B cell (primary cell): ENCODE measurements around the gene NSFL1C. TPM values are rescaled to one million over a fixed set of nuclear protein-coding genes. Genes with fewer than 3 reads are reported as not detected.

Experiments
- ATAC-seq: fragments of 200-7000 bp; cut with Tn5 transposase; one replicate; pipeline ENCODE4 v1.10.0; 2021; ENCODE audit warnings: low read depth, mild to moderate bottlenecking, moderate number of reproducible peaks, moderate library complexity
- CTCF ChIA-PET: fragments of 350-600 bp; sonication (Branson Sonifier 250); formaldehyde crosslinking; loops from one replicate; lab custom pipeline; 2021; ENCODE audit warnings: antibody characterized with exemption, inconsistent platforms; lab: Charles Lee
- POLR2A ChIA-PET: fragments of 350-600 bp; sonication (Branson Sonifier 250); formaldehyde crosslinking; loops from one replicate; lab custom pipeline; 2021; ENCODE audit warnings: antibody characterized with exemption; lab: Charles Lee
- DNase-seq: peaks from one replicate; pipeline ENCODE4 v3.0.0; 2013
- H2AFZ ChIP-seq: 2 replicates; pipeline ENCODE4 v1.6.1; 2012; ENCODE audit warnings: mild to moderate bottlenecking, low read depth, low read length; ENCODE audit not compliant: insufficient read depth, poor library complexity, severe bottlenecking
- H3K27ac ChIP-seq, 2 donors: 1 replicate in 1 of 2; 2 replicates in 1 of 2; pipeline ENCODE4 v1.5.1; 2012 to 2013; ENCODE audit warnings: low read length in 2 of 2, mild to moderate bottlenecking in 2 of 2, moderate library complexity in 1 of 2
- H3K27me3 ChIP-seq, 4 experiments: fragments of 200-600 bp in 1 of 4; sonication (generic) in 1 of 4; replicated peaks in 1 of 4; 1 replicate in 2 of 4; 2 replicates in 2 of 4; pipeline versions ENCODE4 v1.6.1 to v1.7.0; 2013 to 2016; ENCODE audit warnings: low read length in 3 of 4, mild to moderate bottlenecking in 2 of 4, mixed read lengths in 1 of 4, moderate library complexity in 1 of 4; ENCODE audit not compliant: insufficient read depth in 4 of 4, control insufficient read depth in 3 of 4; ENCODE audit errors: control extremely low read depth in 1 of 4
- H3K36me3 ChIP-seq, 2 experiments: replicated peaks in 1 of 2; 1 replicate in 1 of 2; 2 replicates in 1 of 2; pipeline versions ENCODE4 v1.6.1 to v1.7.1; 2013; ENCODE audit warnings: low read length in 1 of 2; ENCODE audit not compliant: insufficient read depth in 2 of 2, control insufficient read depth in 1 of 2; ENCODE audit errors: control extremely low read depth in 1 of 2, extremely low read depth in 1 of 2
- H3K4me1 ChIP-seq, 2 donors: fragments of 200-600 bp in 1 of 2; sonication (generic) in 1 of 2; 1 replicate in 1 of 2; 2 replicates in 1 of 2; pipeline versions ENCODE4 v1.5.1 to v1.6.1; 2013 to 2017; ENCODE audit warnings: low read length in 2 of 2; ENCODE audit not compliant: control insufficient read depth in 2 of 2, insufficient read depth in 2 of 2
- H3K4me2 ChIP-seq: replicated peaks from 2 replicates; pipeline ENCODE3; 2012; ENCODE audit warnings: mild to moderate bottlenecking, low read depth, low read length; ENCODE audit not compliant: poor library complexity, severe bottlenecking
- H3K4me3 ChIP-seq, 5 experiments: fragments of 200-600 bp in 1 of 5; sonication (generic) in 1 of 5; 1 replicate in 3 of 5; 2 replicates in 2 of 5; pipeline versions ENCODE4 v1.5.1 to v1.7.0; 2011 to 2016; ENCODE audit warnings: low read length in 4 of 5, mild to moderate bottlenecking in 4 of 5, low read depth in 2 of 5, control low read depth in 1 of 5, moderate library complexity in 1 of 5; ENCODE audit not compliant: insufficient read depth in 1 of 5; ENCODE audit errors: control extremely low read depth in 1 of 5, extremely low read depth in 1 of 5
- H3K79me2 ChIP-seq: fragments of 200-600 bp; sonication (generic); one replicate; pipeline ENCODE4 v1.6.0; 2016; ENCODE audit warnings: low read length; ENCODE audit not compliant: control insufficient read depth, insufficient read depth
- H3K9ac ChIP-seq: fragments of 200-600 bp; sonication (generic); 2 replicates; pipeline ENCODE4 v1.6.1; 2017; ENCODE audit warnings: mild to moderate bottlenecking, low read length, moderate library complexity
- H3K9me3 ChIP-seq, 3 donors: one replicate each; pipeline versions ENCODE4 v1.6.1 to v1.7.1; 2013; ENCODE audit warnings: low read length in 2 of 3; ENCODE audit not compliant: control insufficient read depth in 2 of 3, insufficient read depth in 1 of 3; ENCODE audit errors: control extremely low read depth in 1 of 3
- H4K20me1 ChIP-seq: 2 replicates; pipeline ENCODE4 v1.6.0; 2012; ENCODE audit warnings: mild to moderate bottlenecking, low read length; ENCODE audit not compliant: insufficient read depth, control insufficient read depth, poor library complexity, severe bottlenecking
- H3K27ac Mint-ChIP-seq: one replicate; pipeline ENCODE4 v1.8.0; 2021; ENCODE audit warnings: mixed read lengths
- H3K27me3 Mint-ChIP-seq: one replicate; pipeline ENCODE4 v1.8.0; 2021; ENCODE audit warnings: mixed read lengths
- H3K4me1 Mint-ChIP-seq: one replicate; pipeline ENCODE4 v1.8.0; 2021; ENCODE audit warnings: mixed read lengths
- H3K4me3 Mint-ChIP-seq: one replicate; pipeline ENCODE4 v1.8.0; 2021; ENCODE audit warnings: mixed read lengths
- H3K9me3 Mint-ChIP-seq: one replicate; pipeline ENCODE4 v1.8.0; 2022; ENCODE audit warnings: mixed read lengths; ENCODE audit not compliant: insufficient read depth
- EZH2 ChIP-seq: IDR thresholded peaks from 2 replicates; pipeline ENCODE4 v1.6.1; 2012; ENCODE audit warnings: borderline replicate concordance, low read depth, mild to moderate bottlenecking, moderate library complexity, low read length; ENCODE audit not compliant: insufficient read depth, poor library complexity, severe bottlenecking
- WGBS: methylation state at CpG from one replicate; pipeline ENCODE4 v1.1.5; 2013; ENCODE audit warnings: missing lambda C conversion rate; ENCODE audit not compliant: insufficient coverage; 5-methylcytosine and 5-hydroxymethylcytosine counted together
- intact Hi-C: fragments of 100-400 bp; cut with micrococcal nuclease; formaldehyde crosslinking; loops from one replicate; pipeline ENCODE4 v1.10.0; 2022
- polyA plus RNA-seq: library from polyadenylated mRNA; depleted of rRNA; stranded (reverse); fragments of >200 nt; gene quantifications from 2 replicates; pipeline ENCODE4 v1.2.3, GENCODE V29; 2012
- total RNA-seq, 2 donors: library from RNA; stranded (reverse); fragments of 120-200 nt in 1 of 2; gene quantifications; 1 replicate in 1 of 2; 2 replicates in 1 of 2; pipeline versions ENCODE4 v1.2.3 to v1.2.4, GENCODE V29; 2013 to 2022
- TF ChIP-seq, protein P1 (sequence below): fragments of 200-600 bp; IDR thresholded peaks from one replicate; pipeline ENCODE4 v1.8.0; 2022; ENCODE audit warnings: antibody characterized with exemption, mild to moderate bottlenecking

Gene NSFL1C
- total and polyA plus RNA-seq, 2 donors (not counting 1 experiment from before 2014, with no cell fraction given), result 24.1 to 80.3 TPM

GRCh38 chr20:1434571-1435336 is 31.9 kb downstream of the NSFL1C start:
- no peaks in the 10 kb centered on the region for H3K79me2 ChIP-seq
- TF ChIP-seq, protein P1, sequence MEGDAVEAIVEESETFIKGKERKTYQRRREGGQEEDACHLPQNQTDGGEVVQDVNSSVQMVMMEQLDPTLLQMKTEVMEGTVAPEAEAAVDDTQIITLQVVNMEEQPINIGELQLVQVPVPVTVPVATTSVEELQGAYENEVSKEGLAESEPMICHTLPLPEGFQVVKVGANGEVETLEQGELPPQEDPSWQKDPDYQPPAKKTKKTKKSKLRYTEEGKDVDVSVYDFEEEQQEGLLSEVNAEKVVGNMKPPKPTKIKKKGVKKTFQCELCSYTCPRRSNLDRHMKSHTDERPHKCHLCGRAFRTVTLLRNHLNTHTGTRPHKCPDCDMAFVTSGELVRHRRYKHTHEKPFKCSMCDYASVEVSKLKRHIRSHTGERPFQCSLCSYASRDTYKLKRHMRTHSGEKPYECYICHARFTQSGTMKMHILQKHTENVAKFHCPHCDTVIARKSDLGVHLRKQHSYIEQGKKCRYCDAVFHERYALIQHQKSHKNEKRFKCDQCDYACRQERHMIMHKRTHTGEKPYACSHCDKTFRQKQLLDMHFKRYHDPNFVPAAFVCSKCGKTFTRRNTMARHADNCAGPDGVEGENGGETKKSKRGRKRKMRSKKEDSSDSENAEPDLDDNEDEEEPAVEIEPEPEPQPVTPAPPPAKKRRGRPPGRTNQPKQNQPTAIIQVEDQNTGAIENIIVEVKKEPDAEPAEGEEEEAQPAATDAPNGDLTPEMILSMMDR, result no peak
- no peak for TF ChIP-seq EZH2
- peaks cover 3% of the 10 kb centered on the region for H3K27me3 Mint-ChIP-seq
- intact Hi-C loops, result loop anchor here (1.0 to 5.0 kb wide), 3 partner anchors 41 to 109 kb away; partner anchors contain the start of gene FKBP1A
- no peaks in the 10 kb centered on the region for H3K9me3 ChIP-seq
- no peaks in the 10 kb centered on the region for H4K20me1 ChIP-seq
- H3K27ac Mint-ChIP-seq, result peak overlapping the region; percentile 83
- H3K4me2 ChIP-seq, result peak overlapping the region; percentile 49
- H3K4me3 ChIP-seq, result peak overlapping the region in 1 of 5 experiments; percentile 37
- H3K27ac ChIP-seq, result no peak overlapping the region
- peaks cover 47% of the 10 kb centered on the region for H3K4me1 Mint-ChIP-seq
- no peak overlapping the region for H3K9ac ChIP-seq
- peaks cover 23% of the 10 kb centered on the region in 2 donors for H3K4me1 ChIP-seq
- no peak overlapping the region for H2AFZ ChIP-seq
- DNase-seq (peak; percentile 83), ATAC-seq (peak; percentile 82)
- no peaks in the 10 kb centered on the region for H3K9me3 Mint-ChIP-seq
- no CpG with 5 or more reads among the region's 2 CpGs for WGBS
- H3K27me3 ChIP-seq, result no peaks in the 10 kb centered on the region
- peak overlapping the region; percentile 61 for H3K4me3 Mint-ChIP-seq
- peaks cover 0 to 1% of the 10 kb centered on the region in 2 experiments for H3K36me3 ChIP-seq
- CTCF ChIA-PET, result interaction anchor here (0.9 to 7.2 kb wide), 13 partner anchors 10 to 122 kb away, joined by 3 to 74 read pairs (median 6); partner anchors contain the start of genes FKBP1A and NSFL1C
- POLR2A ChIA-PET, result interaction anchor here (1.4 kb wide), 1 partner anchor 35 kb away, joined by 3 read pairs; no protein-coding TSS in a partner anchor

DNA sequence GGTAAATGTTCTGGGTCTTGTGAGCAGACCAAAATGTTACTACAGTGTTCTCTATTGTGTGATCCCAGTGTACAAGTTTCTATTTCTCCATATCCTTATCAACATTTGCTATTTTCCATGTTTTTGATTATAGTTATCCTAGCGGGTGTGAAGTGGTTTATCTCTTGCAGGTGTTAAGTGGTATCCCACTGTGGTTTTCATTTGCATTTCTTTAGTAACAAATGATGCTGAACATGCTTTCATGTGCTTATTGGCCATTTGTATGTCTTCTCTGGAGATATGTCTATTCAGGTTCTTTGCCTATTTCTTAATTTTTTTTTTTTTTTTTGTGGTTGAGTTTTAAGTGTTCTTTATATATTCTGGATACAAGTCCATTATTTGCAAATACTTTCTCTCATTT is 35.5 kb downstream of the NSFL1C start:
- Histone ChIP-seq H4K20me1 (no peaks in the 10 kb centered on the region), H3K27me3 (no peaks in the 10 kb centered on the region), H3K4me1 (peaks cover 19 to 23% of the 10 kb centered on the region in 2 donors), H2AFZ (no peak overlapping the region), H3K9ac (no peak overlapping the region), H3K9me3 (no peaks in the 10 kb centered on the region), H3K27ac (no peak overlapping the region), H3K4me2 (no peak overlapping the region), H3K79me2 (no peaks in the 10 kb centered on the region), H3K36me3 (no peaks in the 10 kb centered on the region), H3K4me3 (no peak overlapping the region)
- ATAC-seq (no peak), DNase-seq (no peak)
- peak overlapping the region; percentile 47 for H3K27ac Mint-ChIP-seq
- ChIA-PET CTCF (no interaction called here), POLR2A (no interaction called here)
- H3K4me1 Mint-ChIP-seq, result peaks cover 36% of the 10 kb centered on the region
- H3K27me3 Mint-ChIP-seq, result peaks cover 3% of the 10 kb centered on the region
- TF ChIP-seq, protein P1, result no peak
- TF ChIP-seq EZH2, result no peak
- intact Hi-C loops, result no loop called here
- WGBS, result no CpG with 5 or more reads among the region's 1 CpG
- no peaks in the 10 kb centered on the region for H3K9me3 Mint-ChIP-seq
- no peak overlapping the region for H3K4me3 Mint-ChIP-seq
